ENCODE results near the gene B4GALNT2. TPM values are rescaled to one million over a fixed set of nuclear protein-coding genes. Genes with fewer than 3 reads are reported as not detected.
"Not testable (repeated sequence)": the region's sequence is repeated elsewhere in the genome, so short reads cannot be mapped to it uniquely, and the experiment has no call there.

The B4GALNT2 gene
- total and polyA plus RNA-seq, 2 donors (not counting 1 experiment from before 2014, with no cell fraction given): 0.12 TPM; not detected in 1

DNA sequence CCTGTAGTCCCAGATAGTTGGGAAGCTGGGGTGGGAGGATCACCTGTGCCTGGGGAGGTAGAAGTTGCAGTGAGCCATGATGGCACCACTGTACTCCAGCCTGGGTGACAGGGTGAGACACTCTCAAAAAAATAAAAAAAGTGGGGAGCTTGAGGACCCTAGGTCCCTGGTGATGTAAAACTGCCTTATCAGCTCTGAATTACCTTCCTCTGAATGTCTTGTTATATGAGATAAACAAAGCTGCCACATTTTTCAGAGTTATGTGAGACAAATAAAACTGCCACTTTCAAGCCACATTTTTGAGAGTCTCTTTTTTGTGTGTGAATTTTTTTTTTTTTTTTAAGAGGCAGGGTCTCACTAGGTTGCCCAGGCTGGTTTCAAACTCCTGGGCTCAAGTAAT, 32.0 kb upstream of the B4GALNT2 start:
- no peak overlapping the region for H3K9ac ChIP-seq (ENCODE audit: low read length)
- no peaks in the 10 kb centered on the region for H3K9me3 Mint-ChIP-seq (ENCODE audit: insufficient read depth)
- H4K20me1 ChIP-seq (ENCODE audit: control insufficient read depth, insufficient read depth, low read length, poor library complexity, severe bottlenecking): no peaks in the 10 kb centered on the region
- ChIA-PET CTCF (interaction anchor here (0.6 to 0.7 kb wide), 3 partner anchors 145 to 738 kb away, joined by 3 to 4 read pairs (median 3); no protein-coding TSS in a partner anchor), POLR2A (no interaction called here)
- ATAC-seq (ENCODE audit: low read depth) (no peak), DNase-seq (no peak)
- H3K9me3 ChIP-seq (ENCODE audit: control extremely low read depth in 1 of 3, control insufficient read depth in 2 of 3, insufficient read depth in 1 of 3, low read length in 2 of 3): no peaks in the 10 kb centered on the region
- no peaks in the 10 kb centered on the region for H3K4me1 Mint-ChIP-seq
- H3K4me3 ChIP-seq (ENCODE audit: control extremely low read depth in 1 of 5, extremely low read depth in 1 of 5, insufficient read depth in 1 of 5, low read depth in 2 of 5, low read length in 4 of 5): no peak overlapping the region
- peaks cover 13% of the 10 kb centered on the region for H3K27me3 Mint-ChIP-seq
- H3K27ac ChIP-seq (ENCODE audit: low read length in 2 of 2): no peak overlapping the region
- H3K4me3 Mint-ChIP-seq: no peak overlapping the region
- no peaks in the 10 kb centered on the region for H3K4me1 ChIP-seq (ENCODE audit: control insufficient read depth in 2 of 2, insufficient read depth in 2 of 2, low read length in 2 of 2)
- TF ChIP-seq, protein P1, sequence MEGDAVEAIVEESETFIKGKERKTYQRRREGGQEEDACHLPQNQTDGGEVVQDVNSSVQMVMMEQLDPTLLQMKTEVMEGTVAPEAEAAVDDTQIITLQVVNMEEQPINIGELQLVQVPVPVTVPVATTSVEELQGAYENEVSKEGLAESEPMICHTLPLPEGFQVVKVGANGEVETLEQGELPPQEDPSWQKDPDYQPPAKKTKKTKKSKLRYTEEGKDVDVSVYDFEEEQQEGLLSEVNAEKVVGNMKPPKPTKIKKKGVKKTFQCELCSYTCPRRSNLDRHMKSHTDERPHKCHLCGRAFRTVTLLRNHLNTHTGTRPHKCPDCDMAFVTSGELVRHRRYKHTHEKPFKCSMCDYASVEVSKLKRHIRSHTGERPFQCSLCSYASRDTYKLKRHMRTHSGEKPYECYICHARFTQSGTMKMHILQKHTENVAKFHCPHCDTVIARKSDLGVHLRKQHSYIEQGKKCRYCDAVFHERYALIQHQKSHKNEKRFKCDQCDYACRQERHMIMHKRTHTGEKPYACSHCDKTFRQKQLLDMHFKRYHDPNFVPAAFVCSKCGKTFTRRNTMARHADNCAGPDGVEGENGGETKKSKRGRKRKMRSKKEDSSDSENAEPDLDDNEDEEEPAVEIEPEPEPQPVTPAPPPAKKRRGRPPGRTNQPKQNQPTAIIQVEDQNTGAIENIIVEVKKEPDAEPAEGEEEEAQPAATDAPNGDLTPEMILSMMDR (IDR thresholded peaks at IDR 0.05): no peak
- TF ChIP-seq EZH2 (IDR thresholded peaks at IDR 0.05; ENCODE audit: borderline replicate concordance, insufficient read depth, low read depth, low read length, poor library complexity, severe bottlenecking): no peak
- H3K27ac Mint-ChIP-seq: no peak overlapping the region
- H3K36me3 ChIP-seq (replicated peaks in 1 of 2; ENCODE audit: control extremely low read depth in 1 of 2, control insufficient read depth in 1 of 2, extremely low read depth in 1 of 2, insufficient read depth in 2 of 2, low read length in 1 of 2): no peaks in the 10 kb centered on the region
- peaks cover 0 to 12% (median 1%) of the 10 kb centered on the region in 4 experiments for H3K27me3 ChIP-seq (replicated peaks in 1 of 4; ENCODE audit: control extremely low read depth in 1 of 4, control insufficient read depth in 3 of 4, insufficient read depth in 4 of 4, low read length in 3 of 4)
- no peak overlapping the region for H3K4me2 ChIP-seq (replicated peaks; ENCODE audit: low read depth, low read length, poor library complexity, severe bottlenecking)
- intact Hi-C loops (cut with micrococcal nuclease): no loop called here
- no peak overlapping the region for H2AFZ ChIP-seq (ENCODE audit: insufficient read depth, low read depth, low read length, poor library complexity, severe bottlenecking)
- no peaks in the 10 kb centered on the region for H3K79me2 ChIP-seq (ENCODE audit: control insufficient read depth, insufficient read depth, low read length)

DNA sequence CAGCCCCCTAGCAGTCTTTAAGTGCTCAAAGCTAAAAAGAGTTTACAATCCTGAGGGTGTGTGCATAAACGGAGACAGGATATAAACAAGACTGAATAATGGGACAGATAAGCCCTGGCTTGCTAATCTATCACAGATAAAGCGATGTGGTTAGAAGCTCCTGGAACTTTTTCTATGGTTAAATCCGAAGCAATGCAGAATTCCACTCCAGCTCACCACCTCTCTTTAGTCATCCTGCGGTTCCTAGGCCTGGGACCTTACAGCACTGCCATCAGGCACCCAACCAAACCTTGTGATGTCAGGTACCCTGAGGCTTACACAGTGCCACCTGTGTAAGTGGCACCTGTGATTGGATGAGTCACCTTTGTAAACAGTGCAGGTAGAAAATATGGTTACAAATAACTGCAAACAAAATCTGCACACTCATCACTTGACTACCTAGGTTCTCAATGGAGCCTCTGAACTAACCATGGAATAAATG, 31.5 kb upstream of the B4GALNT2 start:
- ChIA-PET CTCF (interaction anchor here (0.7 kb wide), 1 partner anchor 737 kb away, joined by 3 read pairs; no protein-coding TSS in a partner anchor), POLR2A (no interaction called here)
- Mint-ChIP-seq H3K9me3 (ENCODE audit: insufficient read depth) (no peaks in the 10 kb centered on the region), H3K4me1 (no peaks in the 10 kb centered on the region), H3K27ac (no peak overlapping the region), H3K4me3 (no peak overlapping the region), H3K27me3 (peaks cover 13% of the 10 kb centered on the region)
- no peaks in the 10 kb centered on the region for H3K36me3 ChIP-seq (replicated peaks in 1 of 2; ENCODE audit: control extremely low read depth in 1 of 2, control insufficient read depth in 1 of 2, extremely low read depth in 1 of 2, insufficient read depth in 2 of 2, low read length in 1 of 2)
- no peak for TF ChIP-seq EZH2 (IDR thresholded peaks at IDR 0.05; ENCODE audit: borderline replicate concordance, insufficient read depth, low read depth, low read length, poor library complexity, severe bottlenecking)
- TF ChIP-seq, protein P1 (IDR thresholded peaks at IDR 0.05): no peak
- ATAC-seq (ENCODE audit: low read depth) (no peak), DNase-seq (no peak)
- no peak overlapping the region for H3K4me2 ChIP-seq (replicated peaks; ENCODE audit: low read depth, low read length, poor library complexity, severe bottlenecking)
- H3K27me3 ChIP-seq (replicated peaks in 1 of 4; ENCODE audit: control extremely low read depth in 1 of 4, control insufficient read depth in 3 of 4, insufficient read depth in 4 of 4, low read length in 3 of 4): peaks cover 0 to 12% (median 1%) of the 10 kb centered on the region in 4 experiments
- H3K79me2 ChIP-seq (ENCODE audit: control insufficient read depth, insufficient read depth, low read length): no peaks in the 10 kb centered on the region
- no peak overlapping the region for H3K9ac ChIP-seq (ENCODE audit: low read length)
- 91% methylated on average over 3 of the region's 4 CpGs for WGBS (ENCODE audit: insufficient coverage)
- no peak overlapping the region for H3K4me3 ChIP-seq (ENCODE audit: control extremely low read depth in 1 of 5, extremely low read depth in 1 of 5, insufficient read depth in 1 of 5, low read depth in 2 of 5, low read length in 4 of 5)
- H2AFZ ChIP-seq (ENCODE audit: insufficient read depth, low read depth, low read length, poor library complexity, severe bottlenecking): no peak overlapping the region
- intact Hi-C loops (cut with micrococcal nuclease): no loop called here
- H3K27ac ChIP-seq (ENCODE audit: low read length in 2 of 2): no peak overlapping the region
- H3K4me1 ChIP-seq (ENCODE audit: control insufficient read depth in 2 of 2, insufficient read depth in 2 of 2, low read length in 2 of 2): no peaks in the 10 kb centered on the region
- no peaks in the 10 kb centered on the region for H4K20me1 ChIP-seq (ENCODE audit: control insufficient read depth, insufficient read depth, low read length, poor library complexity, severe bottlenecking)
- H3K9me3 ChIP-seq (ENCODE audit: control extremely low read depth in 1 of 3, control insufficient read depth in 2 of 3, insufficient read depth in 1 of 3, low read length in 2 of 3): no peaks in the 10 kb centered on the region

DNA sequence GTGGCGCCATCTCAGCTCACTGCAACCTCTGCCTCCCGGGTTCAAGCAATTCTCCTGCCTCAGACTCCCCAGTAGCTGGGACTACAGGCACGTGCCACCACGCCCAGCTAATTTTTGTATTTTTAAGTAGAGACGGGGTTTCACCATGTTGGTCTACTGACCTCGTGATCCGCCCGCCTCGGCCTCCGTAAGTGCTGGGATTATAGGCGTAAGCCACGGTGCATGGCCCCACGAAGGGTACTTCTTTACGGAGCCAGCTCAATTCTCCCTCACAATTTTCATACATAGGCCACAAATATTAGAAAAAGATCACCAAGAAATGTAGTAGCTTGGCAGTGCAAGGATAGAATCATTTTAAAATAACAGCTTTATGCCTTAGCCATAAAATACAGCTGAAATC, 29.2 kb upstream of the B4GALNT2 start:
- POLR2A ChIA-PET; H3K27me3 ChIP-seq (replicated peaks in 1 of 4; ENCODE audit: control extremely low read depth in 1 of 4, control insufficient read depth in 3 of 4, insufficient read depth in 4 of 4, low read length in 3 of 4); intact Hi-C loops (cut with micrococcal nuclease); H3K9ac ChIP-seq (ENCODE audit: low read length); H3K79me2 ChIP-seq (ENCODE audit: control insufficient read depth, insufficient read depth, low read length); H3K27ac ChIP-seq (ENCODE audit: low read length in 2 of 2); H3K9me3 Mint-ChIP-seq (ENCODE audit: insufficient read depth); DNase-seq; H2AFZ ChIP-seq (ENCODE audit: insufficient read depth, low read depth, low read length, poor library complexity, severe bottlenecking); H3K4me1 ChIP-seq (ENCODE audit: control insufficient read depth in 2 of 2, insufficient read depth in 2 of 2, low read length in 2 of 2); ATAC-seq (ENCODE audit: low read depth); H3K4me3 ChIP-seq (ENCODE audit: control extremely low read depth in 1 of 5, extremely low read depth in 1 of 5, insufficient read depth in 1 of 5, low read depth in 2 of 5, low read length in 4 of 5); H3K36me3 ChIP-seq (replicated peaks in 1 of 2; ENCODE audit: control extremely low read depth in 1 of 2, control insufficient read depth in 1 of 2, extremely low read depth in 1 of 2, insufficient read depth in 2 of 2, low read length in 1 of 2); H3K4me3 Mint-ChIP-seq; H3K9me3 ChIP-seq (ENCODE audit: control extremely low read depth in 1 of 3, control insufficient read depth in 2 of 3, insufficient read depth in 1 of 3, low read length in 2 of 3); H4K20me1 ChIP-seq (ENCODE audit: control insufficient read depth, insufficient read depth, low read length, poor library complexity, severe bottlenecking); H3K4me2 ChIP-seq (replicated peaks; ENCODE audit: low read depth, low read length, poor library complexity, severe bottlenecking); H3K4me1 Mint-ChIP-seq; H3K27ac Mint-ChIP-seq: not testable (repeated sequence)
- 100% methylated on average over 1 of the region's 14 CpGs for WGBS (ENCODE audit: insufficient coverage)
- CTCF ChIA-PET: interaction anchor here (0.9 kb wide), 1 partner anchor 15 kb away, joined by 3 read pairs; no protein-coding TSS in a partner anchor
- H3K27me3 Mint-ChIP-seq: peaks cover 17% of the 10 kb centered on the region
